ENCODE measurements around the gene IKZF5.
A peak's percentile ranks its signal among the peaks of the same experiment; 100 is the strongest.

The IKZF5 gene

GRCh38 chr10:123013456-123014419 lies 5.1 kb upstream of the IKZF5 start:
- Histone ChIP-seq H3K4me3 (ENCODE audit: low read depth, low read length) (no peak overlapping the region), H3K36me3 (replicated peaks) (no peaks in the 10 kb centered on the region), H3K27ac (no peak overlapping the region), H3K27me3 (replicated peaks) (no peaks in the 10 kb centered on the region)
- TF ChIP-seq, protein P1, sequence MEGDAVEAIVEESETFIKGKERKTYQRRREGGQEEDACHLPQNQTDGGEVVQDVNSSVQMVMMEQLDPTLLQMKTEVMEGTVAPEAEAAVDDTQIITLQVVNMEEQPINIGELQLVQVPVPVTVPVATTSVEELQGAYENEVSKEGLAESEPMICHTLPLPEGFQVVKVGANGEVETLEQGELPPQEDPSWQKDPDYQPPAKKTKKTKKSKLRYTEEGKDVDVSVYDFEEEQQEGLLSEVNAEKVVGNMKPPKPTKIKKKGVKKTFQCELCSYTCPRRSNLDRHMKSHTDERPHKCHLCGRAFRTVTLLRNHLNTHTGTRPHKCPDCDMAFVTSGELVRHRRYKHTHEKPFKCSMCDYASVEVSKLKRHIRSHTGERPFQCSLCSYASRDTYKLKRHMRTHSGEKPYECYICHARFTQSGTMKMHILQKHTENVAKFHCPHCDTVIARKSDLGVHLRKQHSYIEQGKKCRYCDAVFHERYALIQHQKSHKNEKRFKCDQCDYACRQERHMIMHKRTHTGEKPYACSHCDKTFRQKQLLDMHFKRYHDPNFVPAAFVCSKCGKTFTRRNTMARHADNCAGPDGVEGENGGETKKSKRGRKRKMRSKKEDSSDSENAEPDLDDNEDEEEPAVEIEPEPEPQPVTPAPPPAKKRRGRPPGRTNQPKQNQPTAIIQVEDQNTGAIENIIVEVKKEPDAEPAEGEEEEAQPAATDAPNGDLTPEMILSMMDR (IDR thresholded peaks at IDR 0.05; ENCODE audit: low read depth, low read length, missing control alignments) = no peak
- no peak for DNase-seq
- in situ Hi-C loops (cut with HindIII; ENCODE audit: low pct_ligation_motif_present, low sequenced_read_pairs) = no loop called here

GRCh38 chr10:123011987-123012386 lies 3.4 kb upstream of the IKZF5 start:
- no peak for DNase-seq
- H3K27me3 ChIP-seq (replicated peaks) = no peaks in the 10 kb centered on the region
- H3K27ac ChIP-seq = no peak overlapping the region
- in situ Hi-C loops (cut with HindIII; ENCODE audit: low pct_ligation_motif_present, low sequenced_read_pairs) = no loop called here
- no peak overlapping the region for H3K4me3 ChIP-seq (ENCODE audit: low read depth, low read length)
- TF ChIP-seq, protein P1 (IDR thresholded peaks at IDR 0.05; ENCODE audit: low read depth, low read length, missing control alignments) = no peak
- no peaks in the 10 kb centered on the region for H3K36me3 ChIP-seq (replicated peaks)

- TF ChIP-seq, protein P1 (IDR thresholded peaks at IDR 0.05; ENCODE audit: low read depth, low read length, missing control alignments) = no peak
- no peak for DNase-seq
- Histone ChIP-seq H3K27me3 (replicated peaks) (no peaks in the 10 kb centered on the region), H3K36me3 (replicated peaks) (no peaks in the 10 kb centered on the region), H3K4me3 (ENCODE audit: low read depth, low read length) (peak overlapping the region; percentile 95), H3K27ac (no peak overlapping the region)
- in situ Hi-C loops (cut with HindIII; ENCODE audit: low pct_ligation_motif_present, low sequenced_read_pairs) = no loop called here
Measured at GRCh38 chr10:123009105-123009820, 668 bp upstream of the IKZF5 start.

DNA sequence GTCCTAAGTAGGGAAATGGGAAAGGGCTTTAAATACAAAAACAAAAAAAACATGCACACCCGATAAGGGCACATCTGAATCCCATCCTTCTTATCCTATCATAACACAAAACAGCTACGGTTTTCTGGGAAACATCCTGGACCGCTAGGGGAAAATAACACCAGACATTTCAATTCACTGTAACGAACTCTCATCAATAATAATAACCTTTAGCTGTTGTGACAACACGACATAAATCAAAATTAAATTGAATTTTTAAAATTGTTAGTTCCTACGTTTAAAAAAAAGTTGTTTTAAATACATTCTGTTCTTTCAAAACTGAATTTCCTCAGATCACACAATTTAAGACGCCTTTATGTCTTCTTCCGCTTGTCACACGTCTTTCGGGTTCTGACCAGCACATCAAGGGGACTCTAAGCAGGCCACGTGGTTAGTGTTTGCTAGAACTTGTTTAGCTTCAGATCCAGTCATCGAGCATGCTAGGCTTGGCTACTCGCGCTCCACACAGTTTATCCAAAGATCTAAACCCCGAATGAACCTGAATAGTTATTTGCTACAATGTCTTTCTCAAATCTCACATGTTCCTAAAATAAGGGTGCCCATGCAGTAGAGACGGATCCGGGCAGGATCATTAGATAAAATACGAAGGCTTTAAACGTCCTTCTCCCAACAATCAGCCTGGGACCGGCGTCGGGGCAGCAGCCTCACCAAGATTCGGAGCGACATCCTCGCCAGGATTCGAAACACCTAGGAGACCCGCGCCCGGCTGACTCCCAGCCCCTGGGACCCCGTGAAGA lies 839 bp downstream of the IKZF5 start:
- TF ChIP-seq, protein P1 (IDR thresholded peaks at IDR 0.05; ENCODE audit: low read depth, low read length, missing control alignments) = no peak
- DNase-seq = peak; percentile 62
- Histone ChIP-seq H3K27ac (peak overlapping the region; percentile 80), H3K4me3 (ENCODE audit: low read depth, low read length) (peak overlapping the region; percentile 95), H3K36me3 (replicated peaks) (no peaks in the 10 kb centered on the region), H3K27me3 (replicated peaks) (no peaks in the 10 kb centered on the region)
- in situ Hi-C loops (cut with HindIII; ENCODE audit: low pct_ligation_motif_present, low sequenced_read_pairs) = no loop called here

- H3K27me3 ChIP-seq (replicated peaks) = no peaks in the 10 kb centered on the region
- H3K27ac ChIP-seq = no peak overlapping the region
- H3K4me3 ChIP-seq (ENCODE audit: low read depth, low read length) = no peak overlapping the region
- in situ Hi-C loops (cut with HindIII; ENCODE audit: low pct_ligation_motif_present, low sequenced_read_pairs) = no loop called here
- TF ChIP-seq, protein P1 (IDR thresholded peaks at IDR 0.05; ENCODE audit: low read depth, low read length, missing control alignments) = no peak
- DNase-seq = no peak
- H3K36me3 ChIP-seq (replicated peaks) = no peaks in the 10 kb centered on the region
Measured at GRCh38 chr10:123004298-123004697, 4.3 kb downstream of the IKZF5 start.
